GM21825 (cell line): ENCODE data around the gene ZMYND19.
"Not testable (repeated sequence)": the region's sequence is repeated elsewhere in the genome, so short reads cannot be mapped to it uniquely, and the experiment has no call there.

Experiments
- ATAC-seq: cut with Tn5 transposase; IDR thresholded peaks from one replicate; pipeline ENCODE4 v1.9.1; 2021; ENCODE audit warnings: mild to moderate bottlenecking, moderate library complexity; ENCODE audit not compliant: unreplicated experiment

ZMYND19 gene

DNA sequence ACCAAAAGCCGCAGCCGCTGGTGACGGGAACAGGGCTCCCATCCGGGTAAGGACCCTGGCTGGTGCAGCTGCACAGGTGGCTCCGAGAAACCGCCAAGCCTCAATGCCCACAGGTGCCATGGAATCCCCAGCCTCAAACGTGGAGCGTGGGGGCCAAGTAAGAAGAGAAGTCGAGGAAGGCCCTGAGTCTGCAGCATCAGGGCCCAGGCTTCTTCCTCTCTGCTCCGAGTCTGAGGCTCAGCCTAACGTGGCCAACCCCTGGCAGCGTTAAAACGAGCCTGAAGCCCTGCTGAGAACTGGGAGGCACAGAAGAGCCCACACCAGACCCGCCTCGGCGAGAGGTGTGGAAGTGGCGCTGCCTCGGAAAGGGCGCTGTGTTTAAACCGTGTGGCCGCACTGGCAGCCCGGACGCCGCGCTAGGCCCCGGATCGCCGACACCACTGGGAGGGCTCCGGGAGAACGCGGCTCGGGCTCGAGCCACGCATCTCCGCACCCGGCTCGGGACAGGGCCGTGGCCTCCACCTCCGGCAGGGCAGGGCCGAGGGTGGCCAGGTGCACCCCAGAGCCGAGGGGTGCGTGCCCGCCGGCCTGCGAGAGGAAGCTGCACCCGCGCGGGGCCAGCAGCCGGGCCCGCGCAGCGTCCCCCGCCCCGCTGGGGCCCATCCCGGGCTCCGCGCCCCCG lies 730 bp downstream of the ZMYND19 start:
- peak; percentile 23 for ATAC-seq

DNA sequence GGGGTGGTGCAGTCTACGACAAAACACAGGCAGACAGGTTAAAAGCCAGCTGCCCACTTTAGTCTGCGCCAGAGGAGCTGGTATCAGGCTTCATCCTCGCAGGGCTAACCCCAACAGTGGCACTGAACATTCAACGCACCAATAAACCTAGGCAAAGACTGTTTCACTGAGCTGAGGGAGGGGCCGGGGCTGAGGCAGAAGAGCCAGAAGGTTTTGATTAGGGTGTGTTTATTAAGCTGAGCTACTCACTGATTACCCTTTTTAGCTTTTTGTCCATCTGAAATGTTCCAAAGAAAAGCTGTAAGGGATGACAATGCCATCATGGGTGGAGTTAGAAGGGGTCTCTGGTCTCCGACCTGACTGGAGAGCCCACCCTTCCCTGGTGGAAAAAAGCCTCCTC lies 1.4 kb downstream of the ZMYND19 start:
- no peak for ATAC-seq

DNA sequence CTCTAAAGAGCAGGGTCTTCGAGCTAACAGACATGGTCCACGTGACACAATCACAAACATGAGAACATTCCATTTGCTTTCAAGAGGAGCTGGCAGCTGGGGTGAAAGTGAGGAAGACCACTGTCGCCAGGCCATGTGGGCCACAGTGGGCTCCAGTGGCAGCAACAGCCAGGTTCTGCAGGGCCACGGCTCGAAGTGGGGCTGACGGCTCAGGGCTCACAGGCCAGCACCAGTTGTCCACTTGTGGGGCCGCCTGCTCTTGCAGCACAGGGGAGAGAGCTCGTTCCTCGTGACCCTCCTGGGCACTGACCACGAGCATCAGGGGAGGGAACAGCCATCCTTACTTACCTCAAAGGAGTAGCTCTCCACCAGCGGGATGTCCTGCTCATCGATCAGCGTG lies 2.0 kb downstream of the ZMYND19 start:
- no peak for ATAC-seq

DNA sequence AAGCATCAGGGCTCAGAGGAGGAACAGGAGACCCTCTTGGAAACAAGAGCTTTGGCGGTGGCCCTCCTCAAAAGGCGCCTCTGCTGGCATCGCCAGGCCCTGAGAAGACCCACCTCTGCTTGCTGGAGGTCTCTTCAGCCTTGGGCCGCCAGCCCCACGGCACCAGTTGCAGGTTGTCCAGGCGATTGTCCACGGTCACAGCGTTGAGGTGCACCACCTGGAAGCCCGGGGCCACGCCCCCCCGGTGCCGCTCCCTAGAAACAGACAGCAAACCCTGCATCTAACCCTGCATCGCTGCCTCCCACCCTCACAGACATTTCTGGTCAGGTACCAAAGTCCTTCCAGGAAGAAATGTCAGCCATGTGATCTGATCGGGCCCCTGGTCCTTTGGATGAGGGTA lies 3.5 kb downstream of the ZMYND19 start:
- ATAC-seq, result no peak

DNA sequence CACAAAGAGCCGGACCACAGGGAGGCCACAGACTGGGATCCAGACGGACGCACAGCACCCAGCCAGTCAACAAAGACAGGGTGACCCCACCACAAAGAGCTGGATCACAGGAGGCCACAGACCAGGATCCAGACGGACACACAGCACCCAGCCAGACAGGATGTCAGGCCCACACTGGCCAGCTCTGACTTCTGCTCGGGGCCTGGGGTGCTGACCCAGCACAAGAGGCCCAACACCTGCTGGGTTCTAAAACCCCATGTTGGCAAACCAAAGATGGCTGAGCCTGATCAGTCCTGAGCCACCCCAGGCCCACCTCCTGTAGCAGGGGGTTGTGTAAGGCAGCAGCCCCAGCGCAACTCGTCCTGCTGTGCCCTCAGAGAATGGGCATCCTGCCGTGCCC lies 6.4 kb downstream of the ZMYND19 start:
- no peak for ATAC-seq

DNA sequence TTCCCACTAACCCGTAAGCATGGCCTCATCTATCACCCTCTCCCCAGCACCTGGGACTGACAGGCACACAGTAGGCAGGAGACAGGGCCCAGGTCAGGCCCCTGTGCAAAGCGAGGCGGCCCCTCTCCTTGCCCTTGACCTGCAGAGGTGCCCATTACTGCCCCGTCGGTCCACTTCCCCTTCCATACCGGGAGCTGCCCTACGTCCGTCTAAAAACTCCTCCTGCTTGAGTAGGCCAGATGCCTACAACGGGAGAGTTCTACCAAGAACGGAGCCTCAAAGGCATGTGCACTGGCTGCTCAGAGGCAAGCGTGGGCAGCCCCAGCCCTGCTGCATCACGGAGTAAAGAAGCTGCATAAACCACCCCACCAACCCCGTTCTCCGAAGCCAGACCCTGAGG lies 7.0 kb downstream of the ZMYND19 start:
- no peak for ATAC-seq

DNA sequence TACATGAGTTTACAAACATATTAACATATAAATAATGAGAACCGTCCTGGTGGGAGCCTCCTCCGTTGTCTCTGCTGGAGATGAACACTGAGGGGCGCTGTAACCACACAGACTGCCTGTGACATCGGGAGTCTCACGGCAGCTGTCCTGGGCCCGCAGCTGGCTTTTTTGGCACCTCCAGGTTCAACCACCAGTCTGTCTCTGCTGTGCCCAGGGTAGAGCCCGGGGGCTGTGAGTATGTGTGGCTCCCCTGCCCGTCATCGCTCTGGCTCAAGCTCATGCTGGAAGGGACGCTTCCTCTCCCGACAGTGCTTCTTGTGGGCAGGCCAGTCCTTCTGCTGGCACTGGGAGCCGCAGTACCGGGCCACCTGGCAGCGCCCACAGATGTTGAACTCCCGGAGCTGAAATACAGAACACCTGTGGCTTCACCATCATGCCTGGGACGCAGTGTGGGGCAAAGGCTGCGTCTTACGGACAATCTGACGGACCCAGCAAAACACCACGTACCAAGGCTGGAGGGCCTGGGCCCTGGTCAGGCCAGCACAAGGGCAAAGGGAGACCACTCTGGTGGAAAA lies 7.9 kb downstream of the ZMYND19 start:
- ATAC-seq, result no peak

DNA sequence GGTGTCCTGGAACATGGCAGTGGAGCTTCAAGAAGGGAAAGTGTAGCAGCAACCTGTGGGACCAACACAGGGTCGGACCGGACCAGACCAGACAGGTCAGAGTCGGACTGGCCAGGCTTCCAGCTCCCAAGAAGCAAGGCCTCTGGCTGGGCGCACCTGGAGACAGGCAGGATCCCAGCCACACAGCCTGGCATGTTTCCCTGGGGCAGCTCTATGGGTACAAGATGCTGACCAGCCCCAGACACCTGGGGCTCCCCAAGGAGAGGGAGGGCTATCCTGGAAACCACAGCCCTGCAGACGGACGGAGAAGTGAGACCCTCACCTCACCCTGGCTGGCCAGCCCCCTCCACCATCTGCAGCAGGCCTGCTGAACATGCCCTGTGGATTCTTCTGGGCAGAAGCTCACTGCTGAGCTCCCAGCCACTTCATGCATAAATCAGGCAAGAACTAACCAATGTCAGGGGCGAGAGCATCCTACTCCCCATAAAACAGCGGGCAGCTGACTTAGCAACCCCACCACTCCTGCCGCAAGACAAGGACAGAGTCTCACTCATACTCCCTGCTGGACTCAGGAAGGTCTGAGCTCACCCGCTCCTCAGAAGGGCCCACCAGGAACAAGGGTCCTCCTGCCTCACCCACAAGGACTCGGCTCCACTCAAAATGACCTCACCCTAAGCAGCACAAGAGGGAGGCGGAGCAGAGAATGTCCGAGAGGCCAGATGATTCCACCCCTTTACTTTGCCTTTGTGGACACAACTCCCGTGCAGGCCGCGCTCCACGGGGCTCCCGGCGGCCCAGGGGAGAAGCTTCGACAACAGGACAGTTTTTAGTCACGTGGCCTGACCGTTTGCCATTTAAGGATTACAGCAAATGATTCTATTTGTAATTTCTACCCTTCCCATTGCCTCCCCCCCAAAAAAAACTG lies 8.7 kb downstream of the ZMYND19 start:
- ATAC-seq, result no peak

DNA sequence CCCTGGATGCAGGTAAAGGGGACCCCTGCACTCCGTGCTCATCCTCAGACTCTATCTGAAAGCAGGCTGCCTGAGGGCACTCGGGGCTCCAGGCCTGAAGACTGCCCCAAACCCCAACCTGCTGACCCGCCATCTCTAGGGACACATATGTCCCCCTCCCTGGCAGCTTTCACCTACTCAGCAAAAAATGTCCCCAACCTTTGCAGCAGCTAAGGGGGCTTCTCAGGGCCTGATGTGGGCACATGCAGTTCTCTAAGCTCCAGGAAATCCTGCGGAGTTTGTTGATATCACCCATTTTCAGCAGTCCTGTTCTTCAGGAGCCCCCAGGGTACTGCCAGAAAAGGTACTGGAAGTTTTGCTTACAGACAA lies 9.4 kb downstream of the ZMYND19 start:
- no peak for ATAC-seq

DNA sequence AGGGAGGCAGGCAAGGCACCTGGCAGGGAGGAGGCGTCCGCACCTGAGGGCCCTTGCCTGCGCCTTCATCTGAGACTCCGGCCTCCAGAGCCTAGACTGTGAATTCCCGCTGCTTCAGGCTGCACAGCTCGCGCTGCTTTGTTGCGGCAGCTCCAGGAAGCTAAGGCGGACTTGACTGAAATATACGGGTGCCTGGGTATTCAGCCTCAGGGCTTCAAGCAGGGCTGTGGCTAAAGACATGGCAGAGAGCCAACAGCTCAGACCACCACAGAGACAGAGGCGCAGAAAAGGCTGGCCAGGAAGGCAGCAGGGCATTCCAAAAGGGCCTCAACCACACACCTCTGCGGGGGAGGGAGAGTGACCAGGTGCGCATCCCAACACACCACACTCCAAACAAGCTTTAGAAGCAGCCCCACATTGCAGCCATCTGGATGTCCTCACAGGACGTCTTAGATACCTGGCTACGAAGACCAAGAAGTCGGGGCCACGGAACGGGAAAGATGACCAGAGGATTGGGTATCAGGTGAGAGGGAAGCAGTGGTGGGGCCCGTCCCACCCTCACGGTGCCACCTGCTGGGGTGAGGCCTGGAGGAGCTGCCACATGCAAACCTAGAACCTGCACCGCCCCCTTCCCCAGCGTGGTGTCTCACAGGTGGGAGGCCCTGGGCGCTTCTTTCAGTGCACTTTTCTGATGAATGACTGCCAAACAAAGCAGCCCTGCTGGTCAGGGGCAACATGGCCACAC lies 9.9 kb downstream of the ZMYND19 start:
- ATAC-seq, result no peak

DNA sequence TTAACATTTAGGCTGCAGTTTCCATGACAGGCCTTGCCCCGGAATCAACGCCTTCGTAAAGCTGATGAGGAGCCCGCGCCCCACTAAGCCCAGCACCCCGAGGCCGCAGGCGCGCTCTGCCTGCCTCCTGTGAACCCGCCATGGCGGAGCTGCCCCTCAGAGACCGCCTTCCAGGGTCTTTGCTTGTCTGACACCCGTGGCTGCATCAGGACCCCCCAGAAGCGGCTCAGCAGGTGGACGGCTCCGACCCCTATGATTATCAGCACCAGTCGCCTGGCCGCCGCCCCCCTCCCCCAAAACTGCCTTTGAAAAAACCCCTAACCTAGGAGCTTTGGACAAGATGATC lies 11.1 kb downstream of the ZMYND19 start:
- ATAC-seq, result no peak

DNA sequence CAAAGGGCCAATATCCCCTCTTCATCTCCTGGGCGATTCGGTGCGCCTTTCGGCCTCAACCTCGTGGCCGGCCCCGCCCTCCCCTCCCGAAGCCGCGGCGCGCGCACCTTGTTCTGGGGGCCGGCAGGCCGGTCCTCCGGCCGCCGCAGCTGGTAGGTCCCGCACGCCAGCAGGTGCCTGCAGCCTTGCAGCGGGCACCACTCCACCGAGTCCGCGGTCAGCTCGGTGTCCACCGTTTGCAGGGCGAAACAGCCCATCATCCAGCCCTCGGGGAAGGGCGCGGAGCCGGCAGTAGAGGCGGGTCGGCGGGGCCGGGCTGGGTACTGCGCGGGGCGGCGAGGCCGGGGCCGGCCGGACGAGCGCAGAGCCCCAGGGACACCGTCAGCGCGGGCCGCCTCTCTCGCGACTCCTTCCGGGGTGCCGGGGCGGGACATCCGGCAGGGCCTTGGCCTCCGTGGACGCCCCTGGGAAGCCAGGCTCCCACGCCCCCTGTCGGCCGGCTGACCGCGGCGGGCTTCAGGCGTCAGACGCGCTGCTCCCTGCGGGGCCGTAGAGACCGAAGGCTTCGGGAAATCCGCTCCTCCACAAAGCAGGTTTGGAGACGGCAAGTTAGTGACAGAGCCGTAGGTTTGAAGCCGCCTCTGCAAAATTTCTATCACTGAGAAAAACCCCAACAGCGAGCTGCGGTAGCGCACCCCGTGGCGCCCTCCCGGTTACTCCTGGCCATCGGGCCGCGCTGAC lies 11.6 kb downstream of the ZMYND19 start, which contains the start of gene DPH7:
Gene DPH7, minus strand, starts transcription at position 408 of the 741 bp plus-strand sequence. Its CDS starts 148 bp downstream, at position 260.
- ATAC-seq, result peak; percentile 82

DNA sequence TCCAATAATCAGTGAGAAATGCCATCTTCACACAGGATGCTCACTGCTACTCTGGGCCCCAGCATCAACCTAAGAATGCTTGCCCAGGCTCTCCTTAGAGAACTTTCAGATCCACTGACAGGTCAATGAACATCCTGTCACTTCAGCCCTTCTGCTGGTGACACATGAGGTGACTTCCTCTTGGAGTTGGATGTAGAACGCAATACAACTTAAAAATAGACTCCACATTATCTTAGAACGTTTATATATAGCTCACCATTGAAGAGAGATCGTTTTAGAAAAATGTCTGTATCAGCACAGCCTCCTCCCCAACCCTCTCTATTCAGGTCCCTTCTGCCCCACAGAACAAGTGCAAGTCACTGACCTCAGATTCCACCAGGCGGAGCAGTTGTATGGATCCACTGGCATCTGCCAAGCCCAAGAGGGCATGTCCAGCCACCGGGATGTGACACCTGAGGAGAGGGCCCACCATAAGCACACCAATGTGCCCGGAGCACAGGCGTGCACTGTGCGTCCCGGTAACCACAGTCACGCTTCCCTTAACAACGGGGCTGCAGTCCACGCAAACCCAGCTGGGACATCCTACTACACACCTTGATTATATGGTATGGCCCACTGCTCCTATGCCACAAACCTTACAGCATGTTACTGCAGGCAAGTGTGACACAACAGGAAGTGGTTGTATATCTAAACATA lies 14.4 kb downstream of the ZMYND19 start:
- ATAC-seq, result no peak

DNA sequence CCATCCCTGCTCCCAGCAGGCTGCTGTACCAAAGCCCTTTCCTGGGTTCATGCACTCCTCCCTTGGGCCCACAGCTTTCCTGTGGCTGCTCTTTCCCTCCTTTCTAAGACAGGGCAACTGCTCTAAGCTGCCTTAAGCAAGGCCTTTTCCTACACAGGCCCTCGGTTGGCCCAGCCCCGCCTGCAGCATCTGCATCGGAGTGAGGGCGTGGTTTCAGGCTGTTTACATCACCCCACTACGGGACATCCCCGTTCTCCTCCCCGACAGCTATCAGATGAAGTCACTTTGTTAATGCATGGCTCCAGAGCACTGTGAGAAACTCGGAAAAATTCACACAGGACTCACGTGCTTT lies 15.0 kb downstream of the ZMYND19 start:
- ATAC-seq, result no peak

DNA sequence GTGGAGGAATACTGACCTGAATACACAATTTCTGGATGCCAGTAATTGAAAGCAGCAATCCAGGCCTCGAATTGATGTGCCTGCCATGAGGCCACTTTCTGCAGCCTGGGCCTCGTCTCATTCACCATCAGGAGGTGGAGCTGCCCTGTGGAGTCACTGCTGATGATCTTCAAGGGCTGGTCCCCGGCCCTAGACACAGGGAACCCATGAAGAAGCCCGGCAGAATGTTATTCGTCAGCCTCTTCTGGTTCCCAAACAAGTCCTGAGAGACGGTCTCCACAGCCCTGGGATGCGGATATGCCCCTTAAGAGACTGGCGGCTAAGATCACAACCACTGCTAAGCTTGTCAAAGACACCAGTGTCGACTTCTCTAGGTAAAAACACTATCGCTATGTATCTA lies 16.1 kb downstream of the ZMYND19 start:
- no peak for ATAC-seq

DNA sequence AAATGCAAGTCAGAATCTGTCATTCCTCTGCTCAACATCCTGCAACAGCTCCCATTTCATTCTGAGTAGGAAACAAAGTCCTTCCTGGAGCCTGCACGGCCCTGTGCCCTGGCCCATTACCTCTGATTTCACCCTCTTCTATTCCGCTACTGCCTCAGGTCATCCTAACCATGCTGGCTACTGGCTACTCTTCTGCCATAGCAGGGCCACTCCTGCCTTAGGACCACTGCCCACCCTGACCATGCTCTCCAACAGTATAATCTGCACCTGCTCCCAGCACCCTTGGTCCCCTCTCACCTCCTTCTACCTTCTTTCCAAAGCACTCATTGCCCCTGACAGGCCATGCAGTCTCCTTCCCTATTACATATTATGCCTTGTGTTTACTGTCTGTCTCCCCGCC lies 19.7 kb downstream of the ZMYND19 start:
- ATAC-seq, result no peak

DNA sequence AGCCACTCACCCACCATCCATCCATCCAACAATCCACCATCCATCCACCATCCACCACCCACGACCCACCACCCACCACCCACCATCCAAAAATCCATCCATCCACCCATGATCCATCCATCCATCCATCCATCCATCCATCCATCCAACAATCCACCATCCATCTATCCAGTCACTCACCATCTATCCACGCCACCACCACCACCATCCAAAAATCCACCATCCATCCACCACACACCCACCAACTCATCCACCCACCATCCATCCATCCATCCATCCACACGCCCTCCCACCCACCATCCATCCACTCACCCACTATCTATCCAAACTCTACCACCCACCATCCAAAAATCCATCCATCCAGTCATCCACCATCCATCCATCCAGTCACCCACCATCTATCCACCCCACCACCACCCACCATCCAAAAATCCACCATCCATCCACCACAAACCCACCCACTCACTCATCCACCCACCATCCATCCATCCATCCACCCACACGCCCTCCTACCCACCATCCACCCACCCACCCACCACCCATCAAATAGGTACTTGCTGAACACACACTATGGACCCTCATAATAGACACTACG lies 20.6 kb downstream of the ZMYND19 start:
- ATAC-seq, result no peak

DNA sequence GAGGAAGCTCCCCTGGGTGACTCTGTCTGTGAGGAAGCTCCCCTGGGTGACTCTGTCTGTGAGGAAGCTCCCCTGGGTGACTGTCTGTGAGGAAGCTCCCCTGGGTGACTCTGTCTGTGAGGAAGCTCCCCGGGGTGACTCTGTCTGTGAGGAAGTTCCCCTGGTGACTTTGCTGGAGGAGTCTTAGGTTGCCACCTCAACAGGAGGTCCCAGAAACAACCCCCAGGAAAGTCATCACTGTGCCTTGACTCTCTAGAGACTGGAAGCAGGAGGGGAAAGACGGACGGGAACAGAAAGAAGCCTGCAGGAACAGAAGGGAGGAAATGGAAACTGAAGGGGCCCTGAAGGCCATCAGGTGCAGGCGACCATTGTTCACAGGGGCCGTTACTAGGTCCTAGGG lies 21.9 kb downstream of the ZMYND19 start:
- ATAC-seq, result not testable (repeated sequence)

DNA sequence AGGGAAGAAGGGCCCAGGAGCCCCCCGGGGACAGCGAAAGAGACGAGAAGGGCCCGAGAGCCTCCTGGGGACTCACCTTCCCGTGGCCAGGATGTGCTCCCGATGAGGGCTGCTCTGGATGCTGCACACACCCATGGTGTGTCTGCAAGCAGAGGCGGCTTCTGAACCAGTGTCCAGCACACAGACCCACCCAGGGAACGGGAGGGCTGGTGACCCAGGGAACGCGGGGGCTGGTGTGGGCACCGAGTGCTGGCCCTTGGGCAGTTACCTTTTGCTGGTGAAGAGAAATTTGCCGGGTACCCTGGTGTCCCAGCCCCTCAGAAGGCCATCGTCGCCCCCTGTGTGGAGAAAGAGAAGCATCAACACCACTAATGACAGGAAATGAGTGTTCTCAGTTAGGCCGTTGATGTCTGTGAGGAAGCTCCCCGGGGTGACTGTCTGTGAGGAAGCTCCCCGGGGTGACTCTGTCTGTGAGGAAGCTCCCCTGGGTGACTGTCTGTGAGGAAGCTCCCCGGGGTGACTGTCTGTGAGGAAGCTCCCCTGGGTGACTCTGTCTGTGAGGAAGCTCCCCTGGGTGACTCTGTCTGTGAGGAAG lies 25.4 kb downstream of the ZMYND19 start:
- ATAC-seq, result no peak
